Lower leg skin (tissue), 3 donors: ENCODE measurements around the gene PLCH1.

ENCODE experiments used
- POLR2A ChIP-seq, 2 donors: fragments of 450-650 bp; IDR thresholded peaks; one replicate each; pipeline ENCODE4 v1.6.1; 2016 to 2017; ENCODE audit warnings: antibody characterized with exemption in 2 of 2, mild to moderate bottlenecking in 1 of 2, moderate library complexity in 1 of 2
- TF ChIP-seq, protein P1 (sequence below), 3 donors: fragments of 450-650 bp; IDR thresholded peaks; one replicate each; pipeline ENCODE4 v1.5.1; 2016; ENCODE audit warnings: antibody characterized with exemption in 3 of 3, mild to moderate bottlenecking in 3 of 3, moderate library complexity in 2 of 3

DNA sequence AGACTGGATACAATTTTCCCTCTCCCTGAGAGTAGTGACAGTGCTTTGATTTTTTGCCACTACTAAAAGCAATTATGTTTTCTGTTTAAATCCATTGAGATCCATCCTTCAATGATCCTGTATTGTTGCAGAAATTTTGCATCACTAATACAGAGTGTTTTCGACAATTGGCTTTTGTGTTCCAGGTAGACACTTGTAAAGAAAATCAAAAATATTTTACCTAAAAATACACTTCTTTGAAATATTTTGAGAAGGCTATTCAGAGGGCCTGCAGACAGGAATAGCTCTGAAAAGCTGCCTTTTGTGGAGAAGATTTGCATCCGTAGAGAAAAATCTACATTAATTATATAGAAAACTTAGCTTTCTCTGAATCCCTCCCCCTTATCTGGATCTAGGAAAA lies 384.6 kb downstream of the PLCH1 start:
- TF ChIP-seq POLR2A (IDR thresholded peaks at IDR 0.05): no peak
- TF ChIP-seq, protein P1, sequence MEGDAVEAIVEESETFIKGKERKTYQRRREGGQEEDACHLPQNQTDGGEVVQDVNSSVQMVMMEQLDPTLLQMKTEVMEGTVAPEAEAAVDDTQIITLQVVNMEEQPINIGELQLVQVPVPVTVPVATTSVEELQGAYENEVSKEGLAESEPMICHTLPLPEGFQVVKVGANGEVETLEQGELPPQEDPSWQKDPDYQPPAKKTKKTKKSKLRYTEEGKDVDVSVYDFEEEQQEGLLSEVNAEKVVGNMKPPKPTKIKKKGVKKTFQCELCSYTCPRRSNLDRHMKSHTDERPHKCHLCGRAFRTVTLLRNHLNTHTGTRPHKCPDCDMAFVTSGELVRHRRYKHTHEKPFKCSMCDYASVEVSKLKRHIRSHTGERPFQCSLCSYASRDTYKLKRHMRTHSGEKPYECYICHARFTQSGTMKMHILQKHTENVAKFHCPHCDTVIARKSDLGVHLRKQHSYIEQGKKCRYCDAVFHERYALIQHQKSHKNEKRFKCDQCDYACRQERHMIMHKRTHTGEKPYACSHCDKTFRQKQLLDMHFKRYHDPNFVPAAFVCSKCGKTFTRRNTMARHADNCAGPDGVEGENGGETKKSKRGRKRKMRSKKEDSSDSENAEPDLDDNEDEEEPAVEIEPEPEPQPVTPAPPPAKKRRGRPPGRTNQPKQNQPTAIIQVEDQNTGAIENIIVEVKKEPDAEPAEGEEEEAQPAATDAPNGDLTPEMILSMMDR (IDR thresholded peaks at IDR 0.05): no peak
